ENCODE results near the gene AGPAT3. TPM values are rescaled to one million over a fixed set of nuclear protein-coding genes. Genes with fewer than 3 reads are reported as not detected.

AGPAT3 gene
- total RNA-seq, 1 donor from 2014 or later = 45.4 TPM

DNA sequence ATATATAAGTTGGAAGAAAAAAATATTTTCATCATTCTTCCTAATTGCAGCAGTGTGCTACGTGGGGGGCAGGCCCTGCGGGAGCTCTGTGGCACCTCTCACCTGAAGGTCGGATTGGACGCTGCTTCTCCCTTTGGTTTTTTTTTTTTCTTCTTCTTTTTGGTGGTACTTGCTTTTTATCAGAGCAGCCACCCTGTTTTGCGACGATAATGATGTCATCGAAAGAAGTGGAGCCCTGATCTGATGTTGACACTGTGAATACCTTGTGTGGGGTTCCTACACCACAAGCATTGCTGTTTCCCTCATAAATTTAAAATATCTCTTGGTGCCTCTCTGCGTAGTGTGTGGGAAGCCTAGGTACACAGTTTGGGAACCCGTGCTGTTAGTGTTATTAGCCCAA is 152.6 kb downstream of the AGPAT3 start:
- H3K4me3 Mint-ChIP-seq (ENCODE audit: unreplicated experiment) = no peak overlapping the region
- H3K27me3 Mint-ChIP-seq (ENCODE audit: low read depth) = no peaks in the 10 kb centered on the region
- peaks cover 61% of the 10 kb centered on the region for H3K4me1 Mint-ChIP-seq (ENCODE audit: low read depth)
- H3K36me3 Mint-ChIP-seq (ENCODE audit: low read depth) = no peaks in the 10 kb centered on the region
- no peak for DNase-seq (ENCODE audit: low spot score)
- TF ChIP-seq CTCF (IDR thresholded peaks at IDR 0.05) = no peak
- peak overlapping the region; percentile 32 for H3K27ac Mint-ChIP-seq (ENCODE audit: unreplicated experiment)
- no peaks in the 10 kb centered on the region for H3K9me3 Mint-ChIP-seq (ENCODE audit: low read depth)

DNA sequence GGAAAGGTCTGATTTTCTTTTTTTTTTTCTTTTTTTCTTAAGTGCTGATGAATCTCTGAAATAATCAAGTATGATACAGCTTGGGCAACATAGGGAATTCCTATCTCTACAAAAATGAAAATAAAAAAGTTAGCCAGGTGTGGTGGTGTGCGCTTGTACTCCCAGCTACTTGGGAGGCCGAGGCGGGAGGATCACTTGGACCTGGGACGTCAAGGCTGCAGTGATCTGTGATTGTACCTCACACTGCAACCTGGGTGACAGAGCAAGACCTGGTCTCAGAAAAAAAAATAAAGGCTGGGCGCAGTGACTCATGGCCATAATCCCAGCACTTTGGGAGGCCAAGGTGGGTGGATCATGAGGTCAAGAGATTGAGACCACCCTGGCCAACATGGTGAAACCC is 153.1 kb downstream of the AGPAT3 start:
- Mint-ChIP-seq H3K36me3 (ENCODE audit: low read depth) (no peaks in the 10 kb centered on the region), H3K27ac (ENCODE audit: unreplicated experiment) (peak overlapping the region; percentile 32), H3K9me3 (ENCODE audit: low read depth) (no peaks in the 10 kb centered on the region), H3K4me1 (ENCODE audit: low read depth) (peaks cover 59% of the 10 kb centered on the region), H3K27me3 (ENCODE audit: low read depth) (no peaks in the 10 kb centered on the region), H3K4me3 (ENCODE audit: unreplicated experiment) (no peak overlapping the region)
- TF ChIP-seq CTCF (IDR thresholded peaks at IDR 0.05) = no peak
- no peak for DNase-seq (ENCODE audit: low spot score)

GRCh38 chr21:44018813-44019567 is 154.0 kb downstream of the AGPAT3 start:
- Mint-ChIP-seq H3K27me3 (ENCODE audit: low read depth) (no peaks in the 10 kb centered on the region), H3K27ac (ENCODE audit: unreplicated experiment) (peak overlapping the region; percentile 22)

DNA sequence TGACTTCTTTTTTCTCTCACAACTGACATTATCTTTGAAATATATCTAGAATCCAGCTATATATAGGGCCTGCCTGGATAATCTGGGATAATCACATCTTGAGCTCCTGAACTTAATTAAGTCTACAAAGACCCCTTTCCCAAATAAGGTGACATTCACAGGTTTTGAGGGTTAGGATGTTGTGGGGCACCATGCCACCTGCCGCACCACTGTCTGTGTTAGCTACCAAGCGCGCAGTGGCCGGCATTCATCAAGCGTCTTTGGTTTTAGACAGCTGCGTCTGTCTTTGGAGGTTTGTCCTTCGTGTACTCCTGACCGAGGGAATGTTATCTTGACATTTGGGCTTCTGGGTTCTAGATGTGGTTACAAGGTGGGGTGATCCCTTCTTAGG is 154.5 kb downstream of the AGPAT3 start:
- Mint-ChIP-seq H3K9me3 (ENCODE audit: low read depth) (no peaks in the 10 kb centered on the region), H3K36me3 (ENCODE audit: low read depth) (no peaks in the 10 kb centered on the region), H3K27ac (ENCODE audit: unreplicated experiment) (peak overlapping the region; percentile 22), H3K4me1 (ENCODE audit: low read depth) (peaks cover 52% of the 10 kb centered on the region), H3K4me3 (ENCODE audit: unreplicated experiment) (no peak overlapping the region), H3K27me3 (ENCODE audit: low read depth) (no peaks in the 10 kb centered on the region)
- no peak for DNase-seq (ENCODE audit: low spot score)
- no peak for TF ChIP-seq CTCF (IDR thresholded peaks at IDR 0.05)

More at GRCh38 chr21:44018813-44019567, 154.0 kb downstream of the AGPAT3 start:
- Mint-ChIP-seq H3K4me1 (ENCODE audit: low read depth) (peaks cover 54% of the 10 kb centered on the region), H3K36me3 (ENCODE audit: low read depth) (no peaks in the 10 kb centered on the region), H3K9me3 (ENCODE audit: low read depth) (no peaks in the 10 kb centered on the region), H3K4me3 (ENCODE audit: unreplicated experiment) (no peak overlapping the region)
- TF ChIP-seq CTCF (IDR thresholded peaks at IDR 0.05) = no peak
- no peak for DNase-seq (ENCODE audit: low spot score)

GRCh38 chr21:44020551-44020950 is 155.5 kb downstream of the AGPAT3 start:
- no peaks in the 10 kb centered on the region for H3K27me3 Mint-ChIP-seq (ENCODE audit: low read depth)
- peaks cover 54% of the 10 kb centered on the region for H3K4me1 Mint-ChIP-seq (ENCODE audit: low read depth)
- no peak for DNase-seq (ENCODE audit: low spot score)
- H3K9me3 Mint-ChIP-seq (ENCODE audit: low read depth) = no peaks in the 10 kb centered on the region
- TF ChIP-seq CTCF (IDR thresholded peaks at IDR 0.05) = no peak
- H3K36me3 Mint-ChIP-seq (ENCODE audit: low read depth) = no peaks in the 10 kb centered on the region
- no peak overlapping the region for H3K4me3 Mint-ChIP-seq (ENCODE audit: unreplicated experiment)
- H3K27ac Mint-ChIP-seq (ENCODE audit: unreplicated experiment) = no peak overlapping the region
